Caco-2 (cell line): ENCODE results near the gene TPRX2. TPM values are rescaled to one million over a fixed set of nuclear protein-coding genes. Genes with fewer than 3 reads are reported as not detected.
"Not testable (repeated sequence)": the region's sequence is repeated elsewhere in the genome, so short reads cannot be mapped to it uniquely, and the experiment has no call there.

Source experiments
- BruUV-seq: library from RNA; stranded (reverse); fragments of 400-500 nt; replicated peaks from 2 replicates; lab custom pipeline; 2021; lab: Mats Ljungman, UMichigan
- CTCF ChIA-PET: fragments of 300-600 bp; sonication (Branson Sonifier 250); formaldehyde crosslinking; loops from one replicate; lab custom pipeline; 2022; ENCODE audit warnings: antibody characterized with exemption; lab: Charles Lee
- POLR2A ChIA-PET: fragments of 300-600 bp; sonication (Branson Sonifier 250); formaldehyde crosslinking; loops from one replicate; lab custom pipeline; 2022; ENCODE audit warnings: antibody characterized with exemption; lab: Charles Lee
- DNase-seq, 2 experiments: peaks; one replicate each; pipeline versions ENCODE4 v3.0.0 to v3.0.0-alpha.2; 2020 to 2022
- H3K27me3 ChIP-seq: replicated peaks from 2 replicates; pipeline ENCODE4 v1.6.0; 2011; ENCODE audit warnings: low read length; ENCODE audit not compliant: control insufficient read depth, insufficient read depth
- H3K36me3 ChIP-seq: 2 replicates; pipeline ENCODE4 v1.5.1; 2011; ENCODE audit warnings: low read length; ENCODE audit not compliant: control insufficient read depth, insufficient read depth
- H3K4me1 ChIP-seq: fragments of 250-450 bp; sonication (Bioruptor Pico); 2 replicates; pipeline ENCODE4 v1.5.1; 2020; ENCODE audit warnings: mild to moderate bottlenecking
- H3K4me3 ChIP-seq: 2 replicates; pipeline ENCODE4 v1.5.1; 2011; ENCODE audit warnings: low read depth, mild to moderate bottlenecking, control low read depth, low read length
- H3K9me3 ChIP-seq: fragments of 250-450 bp; sonication (Bioruptor Pico); 2 replicates; pipeline ENCODE4 v1.5.1; 2020; ENCODE audit warnings: mild to moderate bottlenecking, moderate library complexity
- H3K27ac Mint-ChIP-seq: one replicate; pipeline ENCODE4 v1.8.0; 2022; ENCODE audit warnings: mixed read lengths; ENCODE audit not compliant: unreplicated experiment
- H3K27me3 Mint-ChIP-seq: one replicate; pipeline ENCODE4 v1.8.0; 2022; ENCODE audit warnings: mixed read lengths; ENCODE audit not compliant: insufficient read depth, unreplicated experiment
- H3K36me3 Mint-ChIP-seq: one replicate; pipeline ENCODE4 v1.8.0; 2022; ENCODE audit warnings: mild to moderate bottlenecking, mixed read lengths; ENCODE audit not compliant: insufficient read depth, unreplicated experiment
- H3K4me1 Mint-ChIP-seq: one replicate; pipeline ENCODE4 v1.8.0; 2022; ENCODE audit warnings: low read depth, mixed read lengths; ENCODE audit not compliant: unreplicated experiment
- H3K4me3 Mint-ChIP-seq: one replicate; pipeline ENCODE4 v1.8.0; 2022; ENCODE audit warnings: mild to moderate bottlenecking, moderate library complexity, mixed read lengths; ENCODE audit not compliant: unreplicated experiment
- H3K9me3 Mint-ChIP-seq: one replicate; pipeline ENCODE4 v1.8.0; 2022; ENCODE audit warnings: mixed read lengths; ENCODE audit not compliant: unreplicated experiment
- CTCF ChIP-seq, 2 experiments: fragments of 200-600 bp in 1 of 2; IDR thresholded peaks; 1 replicate in 1 of 2; 2 replicates in 1 of 2; pipeline versions ENCODE4 v1.5.1 to v1.8.0; 2011 to 2022; ENCODE audit warnings: antibody characterized with exemption in 1 of 2, control low read depth in 1 of 2, inconsistent platforms in 1 of 2, low read depth in 1 of 2, low read length in 1 of 2, mild to moderate bottlenecking in 1 of 2, moderate library complexity in 1 of 2; ENCODE audit not compliant: insufficient read depth in 1 of 2, severe bottlenecking in 1 of 2, unreplicated experiment in 1 of 2
- intact Hi-C: fragments of 100-400 bp; cut with micrococcal nuclease; formaldehyde crosslinking; loops from one replicate; pipeline ENCODE4 v1.10.0; 2022; ENCODE audit not compliant: unreplicated experiment
- total RNA-seq: library from RNA; stranded (reverse); gene quantifications from 2 replicates; pipeline ENCODE4 v1.2.3, GENCODE V29; 2022

TPRX2 gene
- total RNA-seq, 1 experiment from 2014 or later: not detected

- BruUV-seq: no TSS peak
- Mint-ChIP-seq H3K9me3 (no peaks in the 10 kb centered on the region), H3K4me1 (no peaks in the 10 kb centered on the region), H3K4me3 (no peak overlapping the region), H3K36me3 (no peaks in the 10 kb centered on the region), H3K27ac (no peak overlapping the region), H3K27me3 (no peaks in the 10 kb centered on the region)
- CTCF ChIA-PET: no interaction called here
- H3K27me3 ChIP-seq: no peaks in the 10 kb centered on the region
- DNase-seq: no peak
- intact Hi-C loops: no loop called here
- no peaks in the 10 kb centered on the region for H3K4me1 ChIP-seq
- no peaks in the 10 kb centered on the region for H3K9me3 ChIP-seq
- H3K4me3 ChIP-seq: no peak overlapping the region
- no peaks in the 10 kb centered on the region for H3K36me3 ChIP-seq
- POLR2A ChIA-PET: no interaction called here
- TF ChIP-seq CTCF (IDR thresholded peaks at IDR 0.05; ENCODE audit: insufficient read depth in 1 of 2, low read depth in 1 of 2, low read length in 1 of 2, severe bottlenecking in 1 of 2, unreplicated experiment in 1 of 2): no peak
Observed at GRCh38 chr19:47865166-47865565, 6.1 kb downstream of the TPRX2 start.

GRCh38 chr19:47878906-47879305, 19.9 kb downstream of the TPRX2 start:
- H3K4me1 ChIP-seq: no peaks in the 10 kb centered on the region
- no peaks in the 10 kb centered on the region for H3K4me1 Mint-ChIP-seq
- no peaks in the 10 kb centered on the region for H3K36me3 Mint-ChIP-seq
- intact Hi-C loops: no loop called here
- ChIA-PET CTCF (no interaction called here), POLR2A (no interaction called here)
- H3K27me3 ChIP-seq: no peaks in the 10 kb centered on the region
- no peak overlapping the region for H3K27ac Mint-ChIP-seq
- H3K27me3 Mint-ChIP-seq: no peaks in the 10 kb centered on the region
- H3K36me3 ChIP-seq: no peaks in the 10 kb centered on the region
- H3K4me3 ChIP-seq: no peak overlapping the region
- no peak for DNase-seq
- TF ChIP-seq CTCF (IDR thresholded peaks at IDR 0.05; ENCODE audit: insufficient read depth in 1 of 2, low read depth in 1 of 2, low read length in 1 of 2, severe bottlenecking in 1 of 2, unreplicated experiment in 1 of 2): no peak
- BruUV-seq: no TSS peak
- no peaks in the 10 kb centered on the region for H3K9me3 ChIP-seq
- peaks cover 6% of the 10 kb centered on the region for H3K9me3 Mint-ChIP-seq
- no peak overlapping the region for H3K4me3 Mint-ChIP-seq

- H3K4me1 ChIP-seq, CTCF ChIA-PET, H3K9me3 Mint-ChIP-seq, H3K27me3 ChIP-seq, DNase-seq, H3K4me1 Mint-ChIP-seq, H3K4me3 Mint-ChIP-seq, H3K27ac Mint-ChIP-seq, H3K36me3 Mint-ChIP-seq, POLR2A ChIA-PET, intact Hi-C loops, H3K9me3 ChIP-seq, H3K36me3 ChIP-seq, H3K27me3 Mint-ChIP-seq, BruUV-seq, H3K4me3 ChIP-seq: not testable (repeated sequence)
Observed at GRCh38 chr19:47879385-47879784, 20.4 kb downstream of the TPRX2 start.

- H3K4me1 ChIP-seq: peaks cover 14% of the 10 kb centered on the region
- Mint-ChIP-seq H3K4me3 (no peak overlapping the region), H3K27me3 (no peaks in the 10 kb centered on the region), H3K9me3 (peaks cover 6% of the 10 kb centered on the region), H3K36me3 (no peaks in the 10 kb centered on the region), H3K27ac (no peak overlapping the region), H3K4me1 (peaks cover 20% of the 10 kb centered on the region)
- no TSS peak for BruUV-seq
- intact Hi-C loops: no loop called here
- no peaks in the 10 kb centered on the region for H3K9me3 ChIP-seq
- TF ChIP-seq CTCF (IDR thresholded peaks at IDR 0.05; ENCODE audit: insufficient read depth in 1 of 2, low read depth in 1 of 2, low read length in 1 of 2, severe bottlenecking in 1 of 2, unreplicated experiment in 1 of 2): no peak
- H3K27me3 ChIP-seq: no peaks in the 10 kb centered on the region
- ChIA-PET POLR2A (no interaction called here), CTCF (no interaction called here)
- DNase-seq: no peak
- no peak overlapping the region for H3K4me3 ChIP-seq
- H3K36me3 ChIP-seq: no peaks in the 10 kb centered on the region
Observed at GRCh38 chr19:47881757-47882156, 22.7 kb downstream of the TPRX2 start.
